Suprapubic skin (tissue), 4 donors: ENCODE results near the gene USP6.
"Not testable (repeated sequence)": the region's sequence is repeated elsewhere in the genome, so short reads cannot be mapped to it uniquely, and the experiment has no call there.

Source experiments
- CTCF ChIP-seq, 2 donors: fragments of 200-600 bp in 1 of 2; fragments of 450-650 bp in 1 of 2; sonication (generic) in 1 of 2; IDR thresholded peaks; one replicate each; pipeline ENCODE4 v1.5.1; 2016 to 2019; ENCODE audit warnings: antibody characterized with exemption in 2 of 2, mild to moderate bottlenecking in 1 of 2, moderate library complexity in 1 of 2
- EP300 ChIP-seq: sonication (generic); formaldehyde crosslinking; IDR thresholded peaks from one replicate; pipeline ENCODE4 v1.6.1; 2017; ENCODE audit warnings: antibody characterized with exemption
- POLR2AphosphoS5 ChIP-seq, 3 donors: sonication (generic); formaldehyde crosslinking; IDR thresholded peaks; one replicate each; pipeline ENCODE4 v1.6.1; 2017; ENCODE audit warnings: antibody characterized with exemption in 3 of 3

- TF ChIP-seq CTCF (IDR thresholded peaks at IDR 0.05); POLR2AphosphoS5 (IDR thresholded peaks at IDR 0.05); EP300: not testable (repeated sequence)
Measured at GRCh38 chr17:5077275-5077674, 38.6 kb upstream of the USP6 start.
